Activated CD4-positive, CD25-positive, alpha-beta regulatory T cell treated with anti-CD3 and anti-CD28 coated beads, Interleukin-2, amount 50 U/mL, for 72 hours (primary cell): ENCODE data around the gene XRCC5.
"Not testable (repeated sequence)": the region's sequence is repeated elsewhere in the genome, so short reads cannot be mapped to it uniquely, and the experiment has no call there.

Source experiments
- DNase-seq: peaks from one replicate; pipeline ENCODE4 v3.0.0; 2021

The XRCC5 gene

GRCh38 chr2:216206041-216206703 lies 97.0 kb downstream of the XRCC5 start:
- no peak for DNase-seq

GRCh38 chr2:216206821-216207220 lies 97.7 kb downstream of the XRCC5 start:
- DNase-seq: no peak

- not testable (repeated sequence) for DNase-seq
Observed at GRCh38 chr2:216208661-216209060, 99.5 kb downstream of the XRCC5 start.

- no peak for DNase-seq
Observed at GRCh38 chr2:216210701-216211540, 101.8 kb downstream of the XRCC5 start.

- no peak for DNase-seq
Observed at GRCh38 chr2:216211614-216212145, 102.5 kb downstream of the XRCC5 start.

GRCh38 chr2:216214768-216215167 lies 105.6 kb downstream of the XRCC5 start:
- no peak for DNase-seq

GRCh38 chr2:216215658-216216390 lies 106.7 kb downstream of the XRCC5 start:
- DNase-seq: no peak

GRCh38 chr2:216216951-216217903 lies 108.1 kb downstream of the XRCC5 start:
- DNase-seq: no peak

- DNase-seq: no peak
Observed at GRCh38 chr2:216217904-216218260, 108.7 kb downstream of the XRCC5 start.

- DNase-seq: no peak
Observed at GRCh38 chr2:216219861-216220260, 110.7 kb downstream of the XRCC5 start.

- DNase-seq: no peak
Observed at GRCh38 chr2:216220976-216221375, 111.8 kb downstream of the XRCC5 start.

- no peak for DNase-seq
Observed at GRCh38 chr2:216221811-216222210, 112.7 kb downstream of the XRCC5 start.

GRCh38 chr2:216222650-216223352 lies 113.7 kb downstream of the XRCC5 start:
- no peak for DNase-seq

- DNase-seq: no peak
Observed at GRCh38 chr2:216224388-216224787, 115.2 kb downstream of the XRCC5 start.

- no peak for DNase-seq
Observed at GRCh38 chr2:216229277-216229914, 120.2 kb downstream of the XRCC5 start.

GRCh38 chr2:216231867-216232266 lies 122.7 kb downstream of the XRCC5 start:
- no peak for DNase-seq

- no peak for DNase-seq
Observed at GRCh38 chr2:216232721-216233120, 123.6 kb downstream of the XRCC5 start.

GRCh38 chr2:216233281-216233995 lies 124.3 kb downstream of the XRCC5 start:
- no peak for DNase-seq

- no peak for DNase-seq
Observed at GRCh38 chr2:216234106-216234505, 125.0 kb downstream of the XRCC5 start.

GRCh38 chr2:216235462-216235861 lies 126.3 kb downstream of the XRCC5 start:
- DNase-seq: no peak
